D341Med (cell line): ENCODE results near the gene RAD51B.
"Not testable (repeated sequence)": the region's sequence is repeated elsewhere in the genome, so short reads cannot be mapped to it uniquely, and the experiment has no call there.

Experiments used
- DNase-seq: peaks from one replicate; pipeline ENCODE4 v3.0.0; 2012; ENCODE audit warnings: low spot score

The RAD51B gene

GRCh38 chr14:68181519-68182326, 362.1 kb downstream of the RAD51B start:
- DNase-seq = no peak

- no peak for DNase-seq
These were observed 362.9 kb downstream of the RAD51B start for GRCh38 chr14:68182492-68182891.

GRCh38 chr14:68186500-68187276, 367.1 kb downstream of the RAD51B start:
- DNase-seq = not testable (repeated sequence)

GRCh38 chr14:68188174-68188573, 368.6 kb downstream of the RAD51B start:
- DNase-seq = no peak

- no peak for DNase-seq
These were observed 370.5 kb downstream of the RAD51B start for GRCh38 chr14:68190032-68190431.

GRCh38 chr14:68191567-68192321, 372.2 kb downstream of the RAD51B start:
- DNase-seq = no peak

GRCh38 chr14:68192935-68193334, 373.4 kb downstream of the RAD51B start:
- no peak for DNase-seq

GRCh38 chr14:68193970-68194681, 374.5 kb downstream of the RAD51B start:
- DNase-seq = no peak

- DNase-seq = no peak
These were observed 375.5 kb downstream of the RAD51B start for GRCh38 chr14:68195126-68195525.

GRCh38 chr14:68198713-68199495, 379.3 kb downstream of the RAD51B start:
- no peak for DNase-seq

- peak; percentile 17 for DNase-seq
These were observed 380.1 kb downstream of the RAD51B start for GRCh38 chr14:68199554-68200151.

GRCh38 chr14:68203871-68204270, 384.3 kb downstream of the RAD51B start:
- DNase-seq = no peak

GRCh38 chr14:68208218-68208617, 388.6 kb downstream of the RAD51B start:
- no peak for DNase-seq

- no peak for DNase-seq
These were observed 389.2 kb downstream of the RAD51B start for GRCh38 chr14:68208626-68209317.

- no peak for DNase-seq
These were observed 391.2 kb downstream of the RAD51B start for GRCh38 chr14:68210729-68211299.

GRCh38 chr14:68211421-68211820, 391.8 kb downstream of the RAD51B start:
- DNase-seq = no peak

- DNase-seq = no peak
These were observed 392.3 kb downstream of the RAD51B start for GRCh38 chr14:68211886-68212285.

- no peak for DNase-seq
These were observed 392.8 kb downstream of the RAD51B start for GRCh38 chr14:68212361-68212760.

GRCh38 chr14:68214431-68214830, 394.9 kb downstream of the RAD51B start:
- DNase-seq = no peak

GRCh38 chr14:68215629-68216028, 396.1 kb downstream of the RAD51B start:
- no peak for DNase-seq
